Prostate gland (tissue), 2 donors: ENCODE measurements around the gene HOXB1.

Experiments
- POLR2A ChIP-seq: fragments of 450-650 bp; IDR thresholded peaks from one replicate; pipeline ENCODE4 v1.6.1; 2016; ENCODE audit warnings: antibody characterized with exemption, mild to moderate bottlenecking
- TF ChIP-seq, protein P1 (sequence below), 4 experiments: fragments of 200-600 bp in 2 of 4; fragments of 450-650 bp in 2 of 4; sonication (generic) in 2 of 4; IDR thresholded peaks; 1 replicate in 3 of 4; 2 replicates in 1 of 4; pipeline ENCODE4 v1.5.1; 2016 to 2019; ENCODE audit warnings: antibody characterized with exemption in 4 of 4, mild to moderate bottlenecking in 2 of 4, moderate library complexity in 2 of 4

DNA sequence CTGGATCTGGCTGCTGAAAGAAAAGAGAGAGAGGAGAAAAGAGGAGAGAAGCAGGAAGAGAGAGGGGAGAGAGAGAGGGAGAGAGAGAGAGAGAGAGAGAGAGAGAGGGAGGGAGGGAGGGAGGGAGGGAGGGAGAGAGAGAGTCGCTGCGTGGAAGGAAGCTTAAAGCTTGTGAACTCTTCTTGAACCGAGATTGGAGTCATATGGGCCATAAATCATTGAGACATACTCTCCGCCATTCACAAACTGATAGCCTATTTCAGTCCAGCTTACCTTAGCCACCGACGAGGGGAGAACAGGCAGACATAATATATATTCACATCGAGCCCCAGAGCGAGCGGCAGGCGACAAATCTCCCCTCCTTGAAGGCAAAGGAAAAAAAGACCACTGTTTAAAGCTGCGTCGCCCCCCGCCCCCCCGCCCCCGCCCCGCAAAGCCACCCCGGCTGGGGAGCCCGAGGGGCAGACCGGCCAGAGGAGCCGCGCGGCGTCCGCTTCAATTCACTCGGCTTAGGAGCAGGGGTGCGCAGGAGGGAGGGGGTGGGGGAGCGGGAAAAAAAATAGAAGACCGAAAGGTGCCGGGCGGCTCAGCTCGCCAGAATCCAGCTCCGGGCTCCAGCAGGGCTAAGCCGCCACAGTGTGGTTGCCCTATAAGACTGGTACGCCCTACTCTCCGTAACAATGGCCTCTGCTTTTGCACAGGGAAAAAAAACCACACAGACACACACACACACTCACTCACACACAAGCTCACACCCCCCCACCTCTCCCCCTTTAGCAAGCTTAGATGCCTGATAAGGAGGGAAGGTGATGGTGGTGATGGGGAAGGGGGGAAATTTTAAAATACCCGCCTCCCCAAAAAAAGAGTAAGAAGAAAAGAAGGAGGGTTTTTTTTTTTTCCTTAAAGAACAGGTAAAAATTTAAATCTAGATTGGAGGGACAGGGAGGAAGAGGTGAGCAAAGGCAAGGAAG is 24.7 kb upstream of the HOXB1 start:
- no peak for TF ChIP-seq POLR2A
- TF ChIP-seq, protein P1, sequence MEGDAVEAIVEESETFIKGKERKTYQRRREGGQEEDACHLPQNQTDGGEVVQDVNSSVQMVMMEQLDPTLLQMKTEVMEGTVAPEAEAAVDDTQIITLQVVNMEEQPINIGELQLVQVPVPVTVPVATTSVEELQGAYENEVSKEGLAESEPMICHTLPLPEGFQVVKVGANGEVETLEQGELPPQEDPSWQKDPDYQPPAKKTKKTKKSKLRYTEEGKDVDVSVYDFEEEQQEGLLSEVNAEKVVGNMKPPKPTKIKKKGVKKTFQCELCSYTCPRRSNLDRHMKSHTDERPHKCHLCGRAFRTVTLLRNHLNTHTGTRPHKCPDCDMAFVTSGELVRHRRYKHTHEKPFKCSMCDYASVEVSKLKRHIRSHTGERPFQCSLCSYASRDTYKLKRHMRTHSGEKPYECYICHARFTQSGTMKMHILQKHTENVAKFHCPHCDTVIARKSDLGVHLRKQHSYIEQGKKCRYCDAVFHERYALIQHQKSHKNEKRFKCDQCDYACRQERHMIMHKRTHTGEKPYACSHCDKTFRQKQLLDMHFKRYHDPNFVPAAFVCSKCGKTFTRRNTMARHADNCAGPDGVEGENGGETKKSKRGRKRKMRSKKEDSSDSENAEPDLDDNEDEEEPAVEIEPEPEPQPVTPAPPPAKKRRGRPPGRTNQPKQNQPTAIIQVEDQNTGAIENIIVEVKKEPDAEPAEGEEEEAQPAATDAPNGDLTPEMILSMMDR (IDR thresholded peaks at IDR 0.05), result peak in 2 of 4 experiments; percentile 25 to 41
